ENCODE results near the gene CFAP73. TPM values are rescaled to one million over a fixed set of nuclear protein-coding genes. Genes with fewer than 3 reads are reported as not detected.

Gene CFAP73
- total RNA-seq, 1 donor from 2014 or later = not detected

Other genes with a start within 250 kb of the CFAP73 start
- 48.4 TPM for gene OAS1, start 242.8 kb upstream of the CFAP73 start, total RNA-seq
- gene OAS3, start 211.2 kb upstream of the CFAP73 start, total RNA-seq = 33.4 TPM
- gene OAS2, start 171.2 kb upstream of the CFAP73 start, total RNA-seq = 27.5 TPM
- 1.1 TPM for gene DTX1, start 93.0 kb upstream of the CFAP73 start, total RNA-seq
- gene RASAL1, start 14.0 kb upstream of the CFAP73 start, total RNA-seq = 1.6 TPM
- 65.2 TPM for gene DDX54, start 35.8 kb downstream of the CFAP73 start, total RNA-seq
- gene RITA1, start 36.0 kb downstream of the CFAP73 start, total RNA-seq = 11.6 TPM
- gene TPCN1, start 71.7 kb downstream of the CFAP73 start, total RNA-seq = 133 TPM
- 49.5 TPM for gene SLC8B1, start 185.4 kb downstream of the CFAP73 start, total RNA-seq
- 31.8 TPM for gene PLBD2, start 208.9 kb downstream of the CFAP73 start, total RNA-seq

Data from ureter (tissue), 1 donor.